ENCODE results near the gene C1QL1.
A peak's percentile ranks its signal among the peaks of the same experiment; 100 is the strongest.

The C1QL1 gene

DNA sequence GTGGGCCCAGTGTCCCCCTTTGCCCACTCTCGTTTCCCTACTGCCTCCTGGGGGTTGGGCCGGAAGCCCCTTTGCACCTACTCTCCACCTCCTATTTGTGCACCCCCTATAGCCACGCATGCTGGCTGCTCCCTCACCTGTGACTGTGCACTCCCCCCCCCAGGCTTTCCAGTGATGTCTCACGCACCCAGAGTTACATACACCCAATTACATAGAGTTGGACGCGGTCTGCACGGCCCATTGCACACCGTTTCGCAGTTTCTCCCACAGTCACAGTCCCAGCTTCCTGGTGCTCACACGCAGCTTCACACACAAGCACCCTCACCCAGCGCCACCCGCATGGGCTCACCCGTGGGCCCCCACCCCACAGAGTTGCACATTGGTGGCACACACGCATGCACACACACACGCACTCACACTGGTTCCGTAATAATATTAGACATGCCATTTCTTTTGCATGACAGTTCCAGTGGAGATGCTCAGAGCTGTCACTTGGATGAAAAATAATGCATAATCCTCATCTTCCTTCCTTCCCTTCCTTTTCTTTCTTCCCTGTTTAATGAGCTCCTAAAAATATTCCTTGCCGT is 21.5 kb upstream of the C1QL1 start:
- peak; percentile 51 for DNase-seq (ENCODE audit: low spot score)

DNA sequence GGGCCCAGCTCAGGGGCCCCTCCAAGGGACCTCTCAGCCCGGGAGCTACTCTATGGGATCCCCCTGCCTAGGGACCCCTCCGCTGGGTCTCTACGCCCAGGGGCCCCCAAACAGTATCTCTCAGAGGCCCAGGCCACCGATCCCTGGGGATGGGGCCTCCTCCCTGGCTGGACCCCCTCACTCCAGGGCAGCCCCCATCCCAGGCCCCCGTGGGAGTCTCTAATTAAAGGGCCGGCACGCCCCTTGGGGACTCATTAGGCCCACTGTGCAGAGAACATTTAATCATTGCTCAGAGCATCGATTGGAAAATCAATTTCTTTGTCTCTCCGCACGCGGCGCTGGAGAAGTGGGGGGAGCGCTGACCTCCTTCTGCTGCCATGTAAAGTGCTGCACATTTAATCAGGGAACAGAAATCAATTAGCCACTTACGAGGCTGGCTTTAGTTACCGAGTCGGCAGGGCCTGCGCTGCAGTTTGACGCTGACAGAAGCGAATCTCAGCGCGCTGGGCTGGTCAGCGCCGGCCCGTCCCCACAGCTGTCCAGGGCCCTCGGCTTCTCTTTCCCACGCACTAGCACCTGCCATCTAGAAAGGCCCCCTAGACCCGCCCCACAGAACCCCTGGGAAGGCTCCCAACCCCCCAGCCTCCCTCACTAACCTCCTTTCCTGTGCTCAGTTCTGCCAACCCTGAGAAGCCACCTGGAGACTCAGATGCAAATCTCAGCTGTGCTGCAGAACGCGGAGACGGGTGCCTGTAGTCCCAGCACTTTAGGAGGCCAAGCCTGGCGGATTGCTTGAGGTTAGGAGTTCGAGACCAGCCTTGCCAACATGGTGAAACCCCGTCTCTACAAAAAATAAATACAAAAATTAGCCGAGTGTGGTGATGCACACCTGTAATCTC is 20.2 kb upstream of the C1QL1 start:
- no peak for DNase-seq (ENCODE audit: low spot score)

DNA sequence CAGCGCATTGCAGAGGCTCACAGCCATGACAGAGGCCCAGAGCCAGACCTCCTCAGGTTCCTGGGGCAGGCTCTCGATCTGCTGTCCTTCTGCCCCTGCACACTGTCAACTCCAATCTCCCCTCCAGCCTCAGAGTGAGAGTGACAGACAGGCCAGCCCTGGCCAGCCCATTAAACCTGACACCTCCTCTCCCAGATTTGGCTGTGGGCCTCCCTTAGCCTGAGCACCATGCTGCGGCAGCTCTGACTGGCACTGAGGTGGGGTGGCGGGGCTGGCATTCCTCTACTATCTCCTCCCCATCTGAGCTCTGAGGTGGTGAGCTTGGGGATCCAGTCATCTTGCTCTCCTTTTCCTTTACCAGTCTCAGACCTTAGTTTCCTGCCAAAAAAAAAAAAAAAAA is 15.5 kb upstream of the C1QL1 start:
- DNase-seq (ENCODE audit: low spot score), result no peak

DNA sequence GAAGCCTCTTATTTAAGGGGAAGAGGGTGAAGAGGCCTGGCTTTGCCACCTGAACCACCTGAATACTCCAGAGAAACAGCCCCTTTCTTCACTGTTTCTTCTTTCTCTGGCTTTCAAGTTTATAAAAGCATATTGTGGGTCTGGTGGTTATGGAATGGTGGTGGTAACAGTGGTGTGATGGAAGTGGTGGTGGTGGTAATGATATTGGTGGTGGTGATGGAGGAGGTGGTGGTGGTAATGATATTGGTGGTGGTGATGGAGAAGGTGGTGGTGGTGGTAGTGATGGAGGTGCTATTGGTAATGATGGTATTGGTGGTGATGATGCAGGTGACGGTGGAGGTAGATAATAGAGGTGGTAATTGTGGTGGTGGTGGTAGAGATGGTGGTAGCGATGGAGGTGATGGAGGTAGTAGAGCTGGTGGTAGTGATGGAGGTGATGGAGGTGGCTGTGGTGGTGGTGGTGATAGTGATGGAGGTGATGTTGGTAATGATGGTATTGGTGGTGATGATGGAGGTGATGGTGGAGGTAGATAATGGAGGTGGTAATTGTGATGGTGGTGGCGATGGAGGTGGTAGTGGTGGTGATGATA is 14.1 kb upstream of the C1QL1 start:
- no peak for DNase-seq (ENCODE audit: low spot score)

DNA sequence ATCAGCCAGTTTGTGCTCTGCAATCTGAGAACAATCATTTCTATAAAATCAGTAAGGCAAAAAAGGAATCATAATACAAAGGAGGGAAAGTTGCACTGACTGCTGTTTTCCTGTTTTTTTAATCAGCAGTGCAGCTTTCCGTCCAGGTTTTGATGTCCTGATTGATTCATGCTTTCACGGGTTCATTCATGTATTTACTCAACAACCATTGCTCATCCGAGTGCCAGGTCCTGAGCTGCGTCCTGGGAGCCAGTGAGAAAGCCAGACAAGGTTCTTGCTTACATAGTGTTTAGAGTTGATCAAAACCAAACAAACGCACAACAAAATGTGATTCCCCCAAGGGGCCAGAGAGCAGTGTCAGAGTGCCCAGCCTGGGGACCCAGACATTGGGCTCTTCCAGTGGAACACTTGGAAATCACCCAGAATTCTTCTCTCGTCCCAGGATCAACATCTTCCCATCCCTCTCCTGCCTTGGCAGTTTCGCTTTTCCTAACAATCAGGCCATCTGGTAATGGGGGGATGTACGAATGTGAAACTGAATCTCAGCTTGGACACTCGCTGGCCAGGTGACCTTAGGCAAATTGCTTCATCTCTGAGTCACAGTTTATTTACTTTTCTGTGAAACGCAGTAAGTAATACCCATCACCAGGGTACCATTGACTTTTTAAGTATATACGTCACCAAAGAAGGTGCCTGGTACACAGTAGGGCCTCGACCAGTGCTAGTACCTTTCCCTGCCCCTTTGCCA is 13.3 kb upstream of the C1QL1 start:
- DNase-seq (ENCODE audit: low spot score), result peak; percentile 62

DNA sequence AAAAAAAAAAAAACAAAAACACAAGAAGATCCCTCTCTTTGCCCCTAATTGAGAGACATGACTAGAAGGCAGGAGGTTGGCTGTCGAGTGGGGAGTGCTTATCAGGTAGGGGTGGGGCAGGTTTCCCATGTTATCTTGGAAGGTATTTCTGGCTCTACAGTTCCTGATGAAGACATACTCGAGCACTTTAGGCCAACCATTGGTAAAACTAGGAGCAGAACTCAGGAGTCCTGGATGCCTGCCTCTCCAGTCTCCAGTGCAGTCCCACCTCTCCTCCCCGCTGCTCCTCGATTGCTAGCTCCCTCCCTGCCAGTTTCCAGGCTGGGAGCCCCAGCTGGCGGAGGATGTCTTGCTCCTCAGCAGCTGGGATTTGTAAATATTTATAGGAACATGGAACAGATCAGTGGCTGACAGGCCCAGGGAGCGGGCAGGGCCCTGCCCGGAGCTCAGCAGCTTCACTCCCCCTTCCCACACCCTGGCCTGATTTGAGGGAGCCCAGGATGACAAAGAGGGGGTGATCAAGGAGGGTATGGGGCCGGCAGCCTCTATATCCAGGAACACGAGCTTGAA is 11.4 kb upstream of the C1QL1 start:
- DNase-seq (ENCODE audit: low spot score), result no peak

DNA sequence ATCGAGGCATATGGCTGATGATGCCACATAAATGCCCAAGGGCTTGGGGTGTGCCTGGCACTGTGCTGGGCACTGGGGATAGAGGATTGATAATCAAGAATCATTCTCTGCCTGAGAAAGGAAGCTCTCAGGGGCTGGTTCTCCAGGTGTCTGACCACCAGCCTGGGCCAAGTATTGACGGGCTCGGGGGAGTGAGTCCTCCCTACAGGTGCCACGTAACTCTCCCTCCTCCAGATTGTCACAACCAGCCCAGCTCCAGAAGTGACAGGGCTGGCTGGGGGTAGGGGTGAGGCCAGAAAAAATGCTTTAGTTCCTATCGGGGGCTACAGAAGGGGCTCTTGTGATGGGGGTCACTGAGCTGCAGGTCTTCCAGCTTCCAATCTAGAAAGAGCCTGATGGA is 10.7 kb upstream of the C1QL1 start:
- no peak for DNase-seq (ENCODE audit: low spot score)

DNA sequence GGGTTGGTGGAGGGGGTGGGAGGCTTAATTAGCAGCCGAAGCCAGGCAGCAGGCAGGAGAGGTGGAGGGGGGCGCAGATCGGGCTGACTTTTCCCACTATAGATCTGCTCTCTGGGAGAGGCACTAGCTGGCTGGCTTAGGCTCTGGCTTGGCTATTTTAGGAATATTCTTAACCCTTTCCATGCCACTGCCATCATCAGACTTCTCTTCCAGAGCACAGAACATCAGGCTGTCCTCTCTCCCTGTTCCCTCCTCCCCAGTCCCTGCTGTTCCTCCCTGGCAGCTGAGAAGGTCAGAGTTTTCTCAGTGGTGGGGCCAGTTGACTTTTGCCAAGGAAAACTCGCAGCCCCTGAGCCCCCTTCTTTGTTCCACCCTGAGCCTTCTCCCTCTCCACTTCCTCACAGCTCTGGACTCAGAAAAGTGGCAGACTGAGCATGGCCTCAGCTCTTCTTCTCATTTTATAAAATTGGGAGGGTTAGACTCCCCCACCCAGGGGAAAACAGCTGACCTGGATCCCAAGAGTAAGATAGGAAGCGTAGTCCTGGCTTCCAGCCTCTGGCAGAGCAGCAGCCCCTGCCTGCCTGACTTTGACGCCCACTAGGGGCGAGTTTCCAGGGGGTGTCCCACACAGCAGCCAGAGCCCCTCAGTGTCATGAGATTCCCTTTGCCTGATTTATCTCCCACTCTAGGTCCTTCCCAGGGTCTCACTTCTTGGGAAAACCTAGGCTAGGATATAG is 9.9 kb upstream of the C1QL1 start:
- DNase-seq (ENCODE audit: low spot score), result no peak

DNA sequence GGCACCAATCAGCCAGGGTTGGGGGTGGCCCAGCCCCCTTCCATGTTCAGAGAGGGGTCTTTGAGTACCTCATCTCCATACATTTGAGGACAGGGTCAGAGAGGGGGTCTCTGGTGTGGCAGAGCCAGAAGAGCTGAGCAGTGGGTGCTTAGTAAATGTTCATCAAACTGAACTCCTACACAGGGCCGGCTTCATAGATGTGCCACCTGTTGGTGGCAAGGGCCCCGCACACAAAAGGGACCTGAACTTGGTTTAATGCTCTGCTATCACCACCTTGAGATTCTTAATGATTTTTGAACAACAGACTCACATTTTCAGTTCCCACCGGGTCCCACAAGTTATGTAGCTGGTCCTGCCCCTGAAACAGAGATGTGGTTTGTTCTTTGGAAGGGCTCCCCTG is 9.0 kb upstream of the C1QL1 start:
- no peak for DNase-seq (ENCODE audit: low spot score)

DNA sequence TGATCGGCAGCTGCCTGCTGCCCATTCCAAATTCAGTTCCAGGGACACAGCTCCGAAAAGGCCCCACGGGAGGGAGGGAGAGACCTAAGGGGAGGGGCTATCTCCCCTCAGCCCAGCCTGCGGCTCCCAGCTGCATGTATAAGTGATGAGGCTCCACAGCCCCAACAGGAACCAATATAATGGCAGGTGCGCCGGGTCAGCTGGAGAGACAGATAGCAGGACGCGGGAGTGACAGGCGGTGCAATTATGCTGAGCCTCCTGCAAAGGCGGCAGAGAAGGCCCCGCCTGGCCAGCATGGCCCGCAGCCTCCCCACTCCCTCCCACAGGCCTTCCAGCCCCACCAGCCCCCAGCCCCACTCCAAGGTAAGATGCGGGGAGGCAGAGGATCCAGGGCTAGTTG is 8.1 kb upstream of the C1QL1 start:
- no peak for DNase-seq (ENCODE audit: low spot score)

DNA sequence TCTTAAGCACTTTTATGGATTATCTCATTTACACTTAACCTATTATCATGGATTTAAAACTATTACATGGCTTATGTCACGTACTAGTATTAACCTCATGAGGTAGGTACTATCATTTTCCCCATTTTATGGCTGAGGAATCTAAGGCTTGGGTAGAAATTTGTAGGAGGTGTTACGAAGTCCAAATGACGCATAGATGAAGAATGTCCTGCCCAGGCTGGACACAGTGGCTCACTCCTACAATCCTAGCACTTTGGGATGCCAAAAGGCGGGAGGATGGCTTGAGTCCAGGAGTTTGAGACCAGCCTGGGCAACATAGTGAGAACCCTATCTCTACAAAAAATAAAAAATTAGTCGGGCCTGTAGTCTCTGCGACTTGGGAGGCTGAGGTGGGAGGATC is 4.8 kb upstream of the C1QL1 start:
- DNase-seq (ENCODE audit: low spot score), result peak; percentile 71

DNA sequence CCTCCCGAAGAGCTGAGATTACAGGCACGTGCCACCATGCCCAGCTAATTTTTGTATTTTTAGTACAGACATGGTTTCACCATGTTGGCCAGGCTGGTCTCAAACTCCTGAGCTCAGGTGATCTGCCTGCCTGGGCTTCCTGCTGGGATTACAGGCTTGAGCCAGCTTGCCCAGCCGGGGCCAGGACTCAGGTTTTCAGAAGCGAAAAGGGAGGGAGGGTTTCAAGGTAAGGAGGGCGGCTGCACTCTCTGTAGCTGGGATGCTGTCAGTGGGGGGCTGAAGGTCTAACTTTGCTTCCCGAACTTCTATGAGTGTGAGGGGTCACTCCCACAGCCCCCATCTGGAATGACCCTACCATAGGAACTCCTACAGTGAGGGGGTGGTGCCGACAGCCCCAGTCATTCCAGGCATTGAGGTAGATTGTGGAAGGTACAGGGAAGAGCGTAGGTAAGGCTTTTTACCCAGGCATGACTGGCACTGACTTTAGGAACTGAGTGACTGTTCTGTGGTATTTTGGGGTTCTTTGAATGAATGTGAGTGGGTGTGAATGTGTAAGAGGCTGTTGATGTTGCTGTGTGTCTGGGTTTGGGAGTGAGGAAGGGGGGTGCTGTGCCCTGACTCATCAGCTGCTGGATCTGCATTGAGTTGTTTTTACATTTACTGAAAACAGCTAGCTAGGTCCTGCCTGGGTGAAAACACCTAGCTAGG is 3.8 kb upstream of the C1QL1 start:
- DNase-seq (ENCODE audit: low spot score), result peak; percentile 62

DNA sequence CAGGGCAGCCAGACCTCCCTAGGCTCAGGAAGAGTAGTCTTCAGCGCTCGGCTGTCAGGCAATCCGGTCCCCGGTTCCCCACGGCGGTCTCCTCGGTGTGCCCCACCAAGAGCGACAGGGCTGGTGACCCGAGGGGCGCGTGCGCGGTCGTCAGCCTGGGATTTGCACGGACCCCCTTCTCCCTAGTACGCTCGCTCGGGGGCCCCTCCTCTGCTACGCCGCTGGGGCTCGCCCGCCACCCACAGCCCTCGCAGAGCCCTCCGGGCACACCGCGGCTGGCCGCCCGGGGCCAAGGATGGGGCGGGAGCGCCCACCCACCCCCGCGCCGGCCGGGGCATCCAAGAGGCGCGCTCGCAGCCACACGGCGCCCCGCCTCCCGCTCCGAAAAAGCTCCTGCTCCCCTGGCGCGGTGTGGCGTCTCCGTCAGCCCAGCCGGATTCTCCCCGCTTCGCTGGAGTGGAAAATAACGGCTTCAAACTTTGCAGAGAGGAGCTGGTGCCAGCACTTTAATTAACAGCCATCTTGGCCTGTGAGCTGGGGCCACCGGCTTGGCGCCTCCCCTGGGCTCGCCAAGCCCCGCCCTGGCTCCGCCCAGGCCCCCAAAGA is 2.1 kb upstream of the C1QL1 start:
- peak; percentile 64 for DNase-seq (ENCODE audit: low spot score)

DNA sequence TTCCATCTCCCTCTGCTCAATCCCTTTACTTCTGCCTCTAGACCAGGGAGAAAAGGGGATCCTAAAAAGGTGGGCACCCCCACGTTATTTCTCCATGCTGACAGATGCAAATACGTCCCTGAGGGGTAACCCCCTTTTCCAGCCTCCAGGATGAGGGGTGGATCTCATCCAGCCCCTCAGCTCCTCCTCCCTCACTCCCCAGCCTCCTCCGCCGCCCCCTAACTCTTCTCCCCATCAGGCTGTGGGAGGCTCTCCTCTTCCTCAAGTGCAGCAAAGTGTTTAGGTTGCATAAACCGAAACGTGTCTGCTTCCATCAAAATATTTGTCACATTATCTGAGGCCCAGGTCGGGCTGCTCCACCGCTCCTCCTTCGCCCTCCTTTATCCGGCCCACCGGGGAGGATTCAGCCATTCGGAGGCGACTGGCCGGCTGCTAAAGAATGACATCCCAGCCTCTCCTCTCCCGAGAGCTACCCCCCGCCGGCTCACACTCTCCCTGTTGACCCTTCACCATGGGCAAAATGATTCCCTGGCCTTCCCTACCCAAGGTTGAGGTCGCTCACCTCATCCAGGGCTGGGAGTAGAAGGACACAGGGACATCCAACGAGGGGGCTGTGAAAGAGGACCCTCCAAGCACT is 1.2 kb upstream of the C1QL1 start:
- no peak for DNase-seq (ENCODE audit: low spot score)

DNA sequence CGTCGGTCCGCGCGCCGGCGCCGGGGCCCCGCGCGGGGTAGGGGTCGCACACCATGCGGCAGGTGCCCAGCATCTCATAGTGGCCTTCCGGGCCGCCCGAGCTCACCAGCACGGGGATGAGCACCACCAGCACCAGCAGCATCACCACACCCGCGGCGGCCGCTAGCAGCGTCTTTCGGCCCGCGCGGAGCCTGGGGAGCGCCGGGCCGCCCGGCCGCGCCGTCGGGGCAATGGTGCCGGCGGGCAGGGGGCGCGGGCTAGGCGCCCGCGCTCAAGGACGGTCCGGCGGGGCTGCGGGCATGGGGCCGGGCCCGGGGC is 237 bp downstream of the C1QL1 start:
- DNase-seq (ENCODE audit: low spot score), result no peak

DNA sequence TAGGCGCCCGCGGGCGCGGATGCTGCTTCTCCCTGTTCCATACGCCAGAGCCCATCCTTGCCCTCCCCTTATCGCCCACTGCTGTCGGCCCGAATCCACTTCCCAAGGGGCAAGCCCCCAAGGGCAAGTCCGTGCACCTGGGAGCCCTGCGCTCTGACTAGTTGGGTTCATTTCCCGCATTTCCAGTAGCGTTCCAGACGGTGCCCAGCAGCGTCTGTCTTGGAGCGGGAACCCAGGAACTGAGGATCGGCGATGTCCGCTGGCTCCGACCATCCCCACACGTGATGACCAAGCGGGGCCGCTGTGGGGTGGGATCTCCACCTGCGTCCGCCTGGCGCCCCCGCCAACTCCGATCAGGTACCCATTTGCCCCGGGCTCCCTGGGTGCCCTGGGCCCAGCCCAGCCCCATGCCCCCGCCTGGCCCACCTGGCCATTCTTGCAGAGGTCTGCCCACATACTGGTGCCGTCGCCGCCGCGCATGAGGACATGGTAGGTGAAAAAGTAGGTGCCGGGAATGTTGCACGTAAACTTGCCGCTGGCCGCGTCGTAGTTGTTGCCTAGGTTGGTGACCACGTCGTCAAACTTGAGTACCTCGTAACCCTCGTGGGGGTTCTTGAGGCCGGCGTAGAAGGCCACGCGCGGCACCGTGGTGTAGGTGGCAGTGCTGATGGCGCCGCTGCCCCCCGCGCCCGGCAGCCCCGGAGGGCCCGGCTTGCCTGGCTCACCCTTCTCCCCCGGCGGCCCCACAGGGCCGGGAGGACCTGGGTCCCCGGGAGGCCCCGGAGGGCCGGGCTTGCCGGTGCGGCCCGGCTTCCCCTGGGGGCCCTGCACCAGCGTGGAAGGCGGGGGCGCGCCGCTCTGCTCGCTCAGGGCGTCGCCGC is 837 bp downstream of the C1QL1 start:
- DNase-seq (ENCODE audit: low spot score), result no peak

DNA sequence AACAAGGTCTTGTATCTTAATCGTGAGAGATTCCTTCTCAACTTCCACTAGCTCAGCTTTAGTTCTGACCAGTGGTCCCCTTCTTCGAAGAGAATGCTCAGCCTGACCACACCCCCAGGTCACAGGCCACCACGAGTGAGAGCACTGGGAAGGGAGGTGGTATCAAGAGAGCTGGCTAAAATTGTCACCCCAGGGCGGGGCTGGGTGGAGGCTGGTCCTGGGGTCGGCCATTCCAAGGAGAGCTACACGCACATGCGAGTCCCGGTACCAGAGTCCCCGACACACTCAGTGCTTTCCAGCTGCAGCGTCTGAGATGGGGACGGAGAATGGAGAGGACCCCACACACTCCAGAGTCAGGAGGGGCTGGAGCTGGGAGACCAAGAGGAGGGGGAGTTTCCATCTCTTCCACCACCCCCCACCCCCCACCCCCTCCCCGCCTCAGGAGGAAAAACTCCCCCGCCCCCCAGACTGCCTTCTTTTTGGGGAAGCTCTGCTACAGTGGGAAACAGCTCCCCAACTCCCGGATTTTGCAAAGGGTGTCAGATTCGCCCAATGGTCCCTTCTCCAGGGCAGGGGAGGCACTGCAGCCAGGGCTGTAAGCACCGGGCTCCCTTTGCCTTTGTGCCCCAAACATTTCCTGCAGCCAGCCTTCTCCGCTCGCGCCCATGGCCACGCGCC is 1.6 kb downstream of the C1QL1 start:
- DNase-seq (ENCODE audit: low spot score), result no peak

DNA sequence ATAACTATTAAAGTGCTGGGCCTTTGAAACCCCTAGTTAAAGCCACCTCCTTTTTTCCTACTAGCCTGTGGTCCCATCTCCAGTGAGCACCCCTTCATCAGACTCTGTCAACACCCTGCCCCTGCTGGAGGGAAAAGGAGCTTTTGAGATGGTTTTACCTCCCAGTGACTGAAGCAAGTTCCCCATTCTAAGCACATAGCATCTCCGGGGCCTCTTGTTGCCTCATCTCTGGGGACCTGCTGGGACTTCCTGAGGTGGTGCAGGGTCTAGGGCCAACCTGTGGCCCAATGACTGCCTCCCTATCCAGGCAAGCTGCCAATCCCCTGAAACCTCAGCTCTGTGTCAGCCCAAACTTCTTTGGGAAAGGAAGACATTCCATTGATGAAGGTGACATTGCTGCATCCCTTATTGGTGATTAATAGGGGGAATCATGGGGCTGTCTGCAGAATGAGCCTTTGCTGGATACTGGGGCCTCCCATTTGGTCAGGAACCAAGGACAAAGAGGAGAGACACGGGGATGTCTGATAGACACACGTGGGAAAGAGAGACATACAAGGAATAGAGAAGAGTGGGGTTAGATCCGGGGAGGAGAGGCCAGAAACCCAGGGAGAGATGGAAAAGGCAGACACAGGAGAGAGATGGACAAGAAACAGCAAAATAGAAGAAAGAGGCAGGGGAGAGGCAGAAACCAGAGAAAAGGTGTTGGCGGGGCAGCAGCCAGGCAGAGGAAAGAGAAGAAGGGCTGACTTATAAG is 2.4 kb downstream of the C1QL1 start:
- no peak for DNase-seq (ENCODE audit: low spot score)
